ENCODE measurements around the gene TRERF1. TPM values are rescaled to one million over a fixed set of nuclear protein-coding genes. Genes with fewer than 3 reads are reported as not detected.

TRERF1 gene
- total and polyA plus RNA-seq, 2 experiments from 2014 or later, result 3.2 to 5.1 TPM

- 90% methylated on average over 5 of the region's 5 CpGs for WGBS (ENCODE audit: low lambda C conversion rate, missing lambda C conversion rate)
- TF ChIP-seq EZH2 (IDR thresholded peaks at IDR 0.05; ENCODE audit: borderline replicate concordance) (no peak), CTCF (IDR thresholded peaks at IDR 0.05; ENCODE audit: poor library complexity) (no peak), EZH2phosphoT487 (IDR thresholded peaks at IDR 0.05; ENCODE audit: low read depth, severe bottlenecking, unreplicated experiment) (no peak)
- Histone ChIP-seq H3K4me1 (ENCODE audit: insufficient read depth) (peaks cover 9% of the 10 kb centered on the region), H2AFZ (no peak overlapping the region), H3K27ac (peak overlapping the region; percentile 76), H3K36me3 (replicated peaks; ENCODE audit: insufficient read depth, low read depth) (no peaks in the 10 kb centered on the region), H3K27me3 (no peaks in the 10 kb centered on the region), H4K20me1 (ENCODE audit: insufficient read depth, poor library complexity, severe bottlenecking) (no peaks in the 10 kb centered on the region), H3K79me2 (no peaks in the 10 kb centered on the region), H3K9me2 (replicated peaks; ENCODE audit: insufficient read depth) (no peaks in the 10 kb centered on the region), H3K4me3 (no peak overlapping the region), H3K9me3 (ENCODE audit: low read depth) (no peaks in the 10 kb centered on the region), H3K4me2 (peak overlapping the region; percentile 4)
- DNase-seq (ENCODE audit: low spot score), result no peak
Observed at GRCh38 chr6:42199106-42199981, 252.4 kb downstream of the TRERF1 start.

- Histone ChIP-seq H3K9me2 (replicated peaks; ENCODE audit: insufficient read depth) (no peaks in the 10 kb centered on the region), H3K27me3 (no peaks in the 10 kb centered on the region), H3K4me1 (ENCODE audit: insufficient read depth) (peaks cover 9% of the 10 kb centered on the region), H3K4me2 (no peak overlapping the region), H3K79me2 (no peaks in the 10 kb centered on the region), H3K27ac (peak overlapping the region; percentile 30), H2AFZ (no peak overlapping the region), H3K36me3 (replicated peaks; ENCODE audit: insufficient read depth, low read depth) (no peaks in the 10 kb centered on the region), H3K9me3 (ENCODE audit: low read depth) (no peaks in the 10 kb centered on the region), H4K20me1 (ENCODE audit: insufficient read depth, poor library complexity, severe bottlenecking) (no peaks in the 10 kb centered on the region), H3K4me3 (no peak overlapping the region)
- 64% methylated on average over 13 of the region's 13 CpGs for WGBS (ENCODE audit: low lambda C conversion rate, missing lambda C conversion rate)
- peak; percentile 34 for DNase-seq (ENCODE audit: low spot score)
- TF ChIP-seq EZH2phosphoT487 (IDR thresholded peaks at IDR 0.05; ENCODE audit: low read depth, severe bottlenecking, unreplicated experiment), result no peak
- TF ChIP-seq EZH2 (IDR thresholded peaks at IDR 0.05; ENCODE audit: borderline replicate concordance), result no peak
Observed at GRCh38 chr6:42197555-42198362, 254.0 kb downstream of the TRERF1 start.

GRCh38 chr6:42195415-42195814 is 256.3 kb downstream of the TRERF1 start:
- no peak overlapping the region for H2AFZ ChIP-seq
- no peak for TF ChIP-seq EZH2 (IDR thresholded peaks at IDR 0.05; ENCODE audit: borderline replicate concordance)
- no peak for TF ChIP-seq EZH2phosphoT487 (IDR thresholded peaks at IDR 0.05; ENCODE audit: low read depth, severe bottlenecking, unreplicated experiment)
- no peak for TF ChIP-seq CTCF (IDR thresholded peaks at IDR 0.05; ENCODE audit: poor library complexity)
- WGBS (ENCODE audit: low lambda C conversion rate, missing lambda C conversion rate), result 76% methylated on average over 4 of the region's 4 CpGs
- no peaks in the 10 kb centered on the region for H3K36me3 ChIP-seq (replicated peaks; ENCODE audit: insufficient read depth, low read depth)
- no peak overlapping the region for H3K4me2 ChIP-seq
- H3K79me2 ChIP-seq, result no peaks in the 10 kb centered on the region
- peaks cover 3% of the 10 kb centered on the region for H3K4me1 ChIP-seq (ENCODE audit: insufficient read depth)
- H3K4me3 ChIP-seq, result no peak overlapping the region
- H3K9me3 ChIP-seq (ENCODE audit: low read depth), result no peaks in the 10 kb centered on the region
- no peak overlapping the region for H3K27ac ChIP-seq
- H4K20me1 ChIP-seq (ENCODE audit: insufficient read depth, poor library complexity, severe bottlenecking), result no peaks in the 10 kb centered on the region
- no peaks in the 10 kb centered on the region for H3K27me3 ChIP-seq
- H3K9me2 ChIP-seq (replicated peaks; ENCODE audit: insufficient read depth), result no peaks in the 10 kb centered on the region
- no peak for DNase-seq (ENCODE audit: low spot score)
